ENCODE data around the gene GPX3. TPM values are rescaled to one million over a fixed set of nuclear protein-coding genes. Genes with fewer than 3 reads are reported as not detected.
A peak's percentile ranks its signal among the peaks of the same experiment; 100 is the strongest.

Gene GPX3
- total RNA-seq, 4 donors from 2014 or later: 252 to 758 (median 352) TPM

GRCh38 chr5:151038801-151039238 is 18.4 kb downstream of the GPX3 start:
- TF ChIP-seq POLR2A (IDR thresholded peaks at IDR 0.05): no peak

DNA sequence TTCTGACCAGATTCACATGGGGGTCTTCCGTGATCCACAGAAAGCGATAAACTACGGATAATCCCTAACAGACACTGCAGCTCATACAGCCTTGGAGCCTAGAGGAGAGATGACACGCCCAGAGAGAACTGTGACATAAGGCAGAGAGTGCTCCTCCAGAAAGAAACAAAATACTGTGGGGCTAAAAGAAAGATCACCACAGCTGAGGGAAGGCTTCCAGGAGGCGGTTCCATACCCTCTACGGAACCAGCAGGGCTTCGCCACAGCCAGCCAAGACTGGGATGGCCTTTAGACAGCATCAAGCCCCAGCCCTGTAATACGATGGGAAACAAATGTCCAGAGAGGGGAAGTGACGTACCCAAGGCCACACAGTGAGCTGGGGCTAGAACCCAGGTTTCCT is 19.3 kb downstream of the GPX3 start:
- no peak overlapping the region for H3K4me3 ChIP-seq
- peak overlapping the region; percentile 67 to 83 (median 72) for H3K27ac ChIP-seq
- 93% methylated on average over 4 to 9 of the region's 9 CpGs for WGBS, 2 donors (ENCODE audit: low coverage in 1 of 2)
- TF ChIP-seq CTCF (IDR thresholded peaks at IDR 0.05): no peak
- no peak for TF ChIP-seq POLR2AphosphoS5 (IDR thresholded peaks at IDR 0.05)
- no peak for TF ChIP-seq POLR2A (IDR thresholded peaks at IDR 0.05)
- TF ChIP-seq EP300 (IDR thresholded peaks at IDR 0.05; ENCODE audit: low read depth): no peak
- H3K36me3 ChIP-seq: peaks cover 0 to 83% (median 41%) of the 10 kb centered on the region in 4 donors
- in situ Hi-C loops (cut with MboI; ENCODE audit: low pct_ligation_motif_present in 1 of 4, low pct_unique_long_range_greater_than_20kb in 1 of 4, low sequenced_read_pairs in 3 of 4) (no loop called here), intact Hi-C loops (cut with DNase I; ENCODE audit: low total_unique reads) (no loop called here)
- H3K9me3 ChIP-seq: no peaks in the 10 kb centered on the region
- no peaks in the 10 kb centered on the region for H3K27me3 ChIP-seq
- DNase-seq: no peak
- peaks cover 8 to 20% (median 16%) of the 10 kb centered on the region in 4 donors for H3K4me1 ChIP-seq

More at GRCh38 chr5:151038801-151039238, 18.4 kb downstream of the GPX3 start:
- in situ Hi-C loops (cut with MboI; ENCODE audit: low pct_ligation_motif_present in 1 of 4, low pct_unique_long_range_greater_than_20kb in 1 of 4, low sequenced_read_pairs in 3 of 4) (no loop called here), intact Hi-C loops (cut with DNase I; ENCODE audit: low total_unique reads) (no loop called here)
- Histone ChIP-seq H3K36me3 (peaks cover 0 to 84% (median 40%) of the 10 kb centered on the region in 4 donors), H3K27me3 (no peaks in the 10 kb centered on the region), H3K27ac (peak overlapping the region; percentile 67 to 83 (median 72)), H3K4me3 (no peak overlapping the region), H3K4me1 (peaks cover 8 to 20% (median 16%) of the 10 kb centered on the region in 4 donors), H3K9me3 (no peaks in the 10 kb centered on the region)
- DNase-seq: no peak
- WGBS, 2 donors (ENCODE audit: low coverage in 1 of 2): 65% methylated on average over 7 of the region's 7 CpGs; no CpG with 5 or more reads in 1 of the 2 donors

GRCh38 chr5:151040211-151040747 is 19.9 kb downstream of the GPX3 start:
- H3K4me3 ChIP-seq: no peak overlapping the region
- TF ChIP-seq POLR2AphosphoS5 (IDR thresholded peaks at IDR 0.05) (peak in 2 of 3 donors; percentile 1 to 4), POLR2A (IDR thresholded peaks at IDR 0.05) (no peak)
- H3K27ac ChIP-seq: peak overlapping the region; percentile 67 to 83 (median 72)
- H3K9me3 ChIP-seq: no peaks in the 10 kb centered on the region
- peaks cover 0 to 83% (median 40%) of the 10 kb centered on the region in 4 donors for H3K36me3 ChIP-seq
- H3K27me3 ChIP-seq: no peaks in the 10 kb centered on the region
- peaks cover 8 to 20% (median 16%) of the 10 kb centered on the region in 4 donors for H3K4me1 ChIP-seq
- intact Hi-C loops (cut with DNase I; ENCODE audit: low total_unique reads) (no loop called here), in situ Hi-C loops (cut with MboI; ENCODE audit: low pct_ligation_motif_present in 1 of 4, low pct_unique_long_range_greater_than_20kb in 1 of 4, low sequenced_read_pairs in 3 of 4) (no loop called here)
- no peak for DNase-seq
- 69 to 73% methylated on average over 4 to 8 of the region's 8 CpGs for WGBS, 2 donors (ENCODE audit: low coverage in 1 of 2)

- peaks cover 0 to 80% (median 36%) of the 10 kb centered on the region in 4 donors for H3K36me3 ChIP-seq
- H3K27me3 ChIP-seq: no peaks in the 10 kb centered on the region
- H3K27ac ChIP-seq: peak overlapping the region in 1 of 4 donors; percentile 14
- TF ChIP-seq POLR2AphosphoS5 (IDR thresholded peaks at IDR 0.05) (no peak), POLR2A (IDR thresholded peaks at IDR 0.05) (no peak), EP300 (IDR thresholded peaks at IDR 0.05; ENCODE audit: low read depth) (no peak), CTCF (IDR thresholded peaks at IDR 0.05) (no peak)
- H3K9me3 ChIP-seq: no peaks in the 10 kb centered on the region
- H3K4me1 ChIP-seq: peaks cover 8 to 20% (median 16%) of the 10 kb centered on the region in 4 donors
- intact Hi-C loops (cut with DNase I; ENCODE audit: low total_unique reads): no loop called here
- H3K4me3 ChIP-seq: no peak overlapping the region
- in situ Hi-C loops (cut with MboI; ENCODE audit: low pct_ligation_motif_present in 1 of 4, low pct_unique_long_range_greater_than_20kb in 1 of 4, low sequenced_read_pairs in 3 of 4): no loop called here
- DNase-seq: no peak
- WGBS, 2 donors (ENCODE audit: low coverage in 1 of 2): 83 to 95% methylated on average over 1 to 11 of the region's 11 CpGs
Observed at GRCh38 chr5:151041577-151042268, 21.3 kb downstream of the GPX3 start.

- WGBS, 2 donors (ENCODE audit: low coverage in 1 of 2): 94% methylated on average over 12 of the region's 12 CpGs; no CpG with 5 or more reads in 1 of the 2 donors
- Histone ChIP-seq H3K36me3 (peaks cover 0 to 79% (median 34%) of the 10 kb centered on the region in 4 donors), H3K27me3 (no peaks in the 10 kb centered on the region), H3K4me1 (peaks cover 8 to 16% (median 15%) of the 10 kb centered on the region in 4 donors), H3K9me3 (no peaks in the 10 kb centered on the region), H3K27ac (no peak overlapping the region), H3K4me3 (no peak overlapping the region)
- TF ChIP-seq POLR2A (IDR thresholded peaks at IDR 0.05) (no peak), CTCF (IDR thresholded peaks at IDR 0.05) (no peak), POLR2AphosphoS5 (IDR thresholded peaks at IDR 0.05) (no peak), EP300 (IDR thresholded peaks at IDR 0.05; ENCODE audit: low read depth) (no peak)
- intact Hi-C loops (cut with DNase I; ENCODE audit: low total_unique reads): no loop called here
- in situ Hi-C loops (cut with MboI; ENCODE audit: low pct_ligation_motif_present in 1 of 4, low pct_unique_long_range_greater_than_20kb in 1 of 4, low sequenced_read_pairs in 3 of 4): no loop called here
- no peak for DNase-seq
Observed at GRCh38 chr5:151042453-151043093, 22.2 kb downstream of the GPX3 start.

Measured in transverse colon (tissue), 4 donors.